Measurements from ENCODE around the gene ING4. TPM values are rescaled to one million over a fixed set of nuclear protein-coding genes. Genes with fewer than 3 reads are reported as not detected.
A peak's percentile ranks its signal among the peaks of the same experiment; 100 is the strongest.
"Not testable (repeated sequence)": the region's sequence is repeated elsewhere in the genome, so short reads cannot be mapped to it uniquely, and the experiment has no call there.

The ING4 gene
- total RNA-seq, result 10 to 100 TPM; 13.8 to 15.2 TPM

GRCh38 chr12:6662906-6663742 is at the start of gene ING4:
Gene ING4, minus strand, starts transcription at chr12:6663119. Its CDS starts 18 bp downstream, at chr12:6663101.
- ChIA-PET CTCF (interaction anchor here (0.6 to 1.8 kb wide), 2 partner anchors 26 to 117 kb away, joined by 3 to 7 read pairs; partner anchors contain the start of gene ZNF384), POLR2A (no interaction called here)
- Mint-ChIP-seq H3K27me3 (no peaks in the 10 kb centered on the region), H3K36me3 (peaks cover 12% of the 10 kb centered on the region), H3K27ac (peak within 1 kb of the TSS; percentile 83), H3K4me3 (peak within 1 kb of the TSS; percentile 91), H3K4me1 (ENCODE audit: low read depth) (peaks cover 22% of the 10 kb centered on the region), H3K9me3 (no peaks in the 10 kb centered on the region)
- DNase-seq, result peak; percentile 98
- intact Hi-C loops (cut with micrococcal nuclease), result loop anchor here (1.0 to 2.0 kb wide), 6 partner anchors 26 to 189 kb away; partner anchors contain the start of genes COPS7A, MRPL51, USP5 and ZNF384

GRCh38 chr12:6708960-6709394 is 46.1 kb upstream of the ING4 start:
- no peaks in the 10 kb centered on the region for H3K9me3 Mint-ChIP-seq
- H3K27ac Mint-ChIP-seq, result no peak overlapping the region
- H3K36me3 Mint-ChIP-seq, result no peaks in the 10 kb centered on the region
- ChIA-PET POLR2A (interaction anchor here (0.6 to 1.0 kb wide), 3 partner anchors 9 to 104 kb away, joined by 3 read pairs; partner anchors contain the start of gene COPS7A), CTCF (interaction anchor here (0.9 kb wide), 1 partner anchor 88 kb away, joined by 3 read pairs; no protein-coding TSS in a partner anchor)
- intact Hi-C loops (cut with micrococcal nuclease), result no loop called here
- peak; percentile 42 for DNase-seq
- peaks cover 9% of the 10 kb centered on the region for H3K27me3 Mint-ChIP-seq
- peak overlapping the region; percentile 3 for H3K4me3 Mint-ChIP-seq
- H3K4me1 Mint-ChIP-seq (ENCODE audit: low read depth), result peaks cover 6% of the 10 kb centered on the region

- H3K27ac Mint-ChIP-seq; H3K9me3 Mint-ChIP-seq; DNase-seq; intact Hi-C loops (cut with micrococcal nuclease); H3K4me3 Mint-ChIP-seq; H3K36me3 Mint-ChIP-seq; H3K4me1 Mint-ChIP-seq (ENCODE audit: low read depth): not testable (repeated sequence)
- CTCF ChIA-PET, result interaction anchor here (0.9 kb wide), 1 partner anchor 87 kb away, joined by 3 read pairs; no protein-coding TSS in a partner anchor
- POLR2A ChIA-PET, result interaction anchor here (0.6 kb wide), 1 partner anchor 105 kb away, joined by 3 read pairs; no protein-coding TSS in a partner anchor
- peaks cover 14% of the 10 kb centered on the region for H3K27me3 Mint-ChIP-seq
Observed at GRCh38 chr12:6708351-6708750, 45.4 kb upstream of the ING4 start.

- H3K27ac Mint-ChIP-seq, result no peak overlapping the region
- CTCF ChIA-PET, result interaction anchor here (0.7 kb wide), 1 partner anchor 188 kb away, joined by 3 read pairs; no protein-coding TSS in a partner anchor
- peak; percentile 22 for DNase-seq
- H3K4me1 Mint-ChIP-seq (ENCODE audit: low read depth), result peaks cover 13% of the 10 kb centered on the region
- intact Hi-C loops (cut with micrococcal nuclease), result no loop called here
- no peaks in the 10 kb centered on the region for H3K9me3 Mint-ChIP-seq
- H3K27me3 Mint-ChIP-seq, result peaks cover 47% of the 10 kb centered on the region
- H3K36me3 Mint-ChIP-seq, result no peaks in the 10 kb centered on the region
- POLR2A ChIA-PET, result no interaction called here
- no peak overlapping the region for H3K4me3 Mint-ChIP-seq
Observed at GRCh38 chr12:6703631-6704030, 40.7 kb upstream of the ING4 start.

DNA sequence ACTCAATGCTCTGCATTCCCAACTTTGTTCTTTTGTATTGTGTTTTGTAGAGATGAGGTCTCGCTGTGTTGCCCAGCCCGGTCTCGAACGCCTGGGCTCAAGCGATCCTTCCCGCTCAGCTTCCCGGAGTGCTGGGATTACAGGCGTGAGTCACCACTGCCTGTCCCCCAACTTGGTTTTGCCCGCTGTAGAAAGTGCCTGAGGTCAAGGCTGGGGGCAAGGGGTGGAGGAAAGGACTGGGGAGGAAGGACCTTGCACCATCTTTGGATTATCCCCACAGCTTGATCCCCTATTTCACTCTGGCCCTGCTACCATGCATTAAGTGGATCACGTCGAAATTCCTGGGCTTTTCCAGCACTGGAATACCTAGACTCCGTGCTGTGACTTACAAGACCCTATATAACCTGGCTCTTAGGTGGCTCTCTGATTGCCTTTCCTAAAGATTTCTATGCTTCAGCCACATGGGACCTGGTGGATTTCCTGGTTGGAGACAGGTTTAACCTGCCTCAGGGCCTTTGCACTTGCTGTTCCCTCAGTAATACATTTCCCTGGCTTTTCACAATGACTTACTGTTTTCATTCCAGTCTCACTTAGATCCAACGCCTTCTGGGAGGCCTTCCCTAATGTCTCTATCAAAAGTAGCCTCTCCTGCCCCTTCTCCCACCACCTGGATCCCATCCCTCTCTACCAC is 38.3 kb upstream of the ING4 start:
- Mint-ChIP-seq H3K36me3 (no peaks in the 10 kb centered on the region), H3K27me3 (peaks cover 50% of the 10 kb centered on the region), H3K9me3 (no peaks in the 10 kb centered on the region), H3K4me3 (peak overlapping the region; percentile 68), H3K27ac (no peak overlapping the region), H3K4me1 (ENCODE audit: low read depth) (peaks cover 13% of the 10 kb centered on the region)
- intact Hi-C loops (cut with micrococcal nuclease), result no loop called here
- no peak for DNase-seq
- ChIA-PET POLR2A (no interaction called here), CTCF (no interaction called here)

GRCh38 chr12:6700646-6701051 is 37.7 kb upstream of the ING4 start, which contains the start of gene PIANP:
Gene PIANP, minus strand, starts transcription at chr12:6700815. Its CDS starts 2,754 bp downstream, at chr12:6698061.
- intact Hi-C loops (cut with micrococcal nuclease), result no loop called here
- Mint-ChIP-seq H3K4me1 (ENCODE audit: low read depth) (peaks cover 13% of the 10 kb centered on the region), H3K9me3 (no peaks in the 10 kb centered on the region), H3K27me3 (peaks cover 50% of the 10 kb centered on the region), H3K36me3 (no peaks in the 10 kb centered on the region), H3K27ac (no peak within 1 kb of the TSS), H3K4me3 (peak within 1 kb of the TSS; percentile 68)
- DNase-seq, result peak; percentile 66
- ChIA-PET POLR2A (no interaction called here), CTCF (interaction anchor here (0.8 kb wide), 1 partner anchor 125 kb away, joined by 3 read pairs; no protein-coding TSS in a partner anchor)

- Mint-ChIP-seq H3K4me3 (peak overlapping the region; percentile 40), H3K4me1 (ENCODE audit: low read depth) (peaks cover 13% of the 10 kb centered on the region), H3K27ac (no peak overlapping the region), H3K36me3 (no peaks in the 10 kb centered on the region), H3K9me3 (no peaks in the 10 kb centered on the region), H3K27me3 (peaks cover 47% of the 10 kb centered on the region)
- ChIA-PET CTCF (interaction anchor here (0.8 to 1.4 kb wide), 5 partner anchors 11 to 126 kb away, joined by 3 to 4 read pairs (median 3); partner anchors contain the start of genes COPS7A and ZNF384), POLR2A (interaction anchor here (0.9 kb wide), 1 partner anchor 11 kb away, joined by 8 read pairs; the partner anchor contains the start of gene ZNF384)
- DNase-seq, result peak; percentile 30
- intact Hi-C loops (cut with micrococcal nuclease), result no loop called here
Observed at GRCh38 chr12:6699989-6700645, 37.2 kb upstream of the ING4 start.

GRCh38 chr12:6699259-6699988 is 36.5 kb upstream of the ING4 start:
- H3K9me3 Mint-ChIP-seq, result no peaks in the 10 kb centered on the region
- peaks cover 13% of the 10 kb centered on the region for H3K4me1 Mint-ChIP-seq (ENCODE audit: low read depth)
- ChIA-PET POLR2A (interaction anchor here (0.9 kb wide), 1 partner anchor 10 kb away, joined by 8 read pairs; the partner anchor contains the start of gene ZNF384), CTCF (interaction anchor here (0.8 to 1.4 kb wide), 7 partner anchors 10 to 127 kb away, joined by 3 to 4 read pairs (median 3); partner anchors contain the start of genes COPS7A and ZNF384)
- no peak for DNase-seq
- no peak overlapping the region for H3K27ac Mint-ChIP-seq
- H3K4me3 Mint-ChIP-seq, result peak overlapping the region; percentile 40
- intact Hi-C loops (cut with micrococcal nuclease), result no loop called here
- H3K36me3 Mint-ChIP-seq, result no peaks in the 10 kb centered on the region
- H3K27me3 Mint-ChIP-seq, result peaks cover 44% of the 10 kb centered on the region

GRCh38 chr12:6698352-6699046 is 35.6 kb upstream of the ING4 start:
- H3K4me1 Mint-ChIP-seq (ENCODE audit: low read depth), result peaks cover 13% of the 10 kb centered on the region
- H3K27me3 Mint-ChIP-seq, result peaks cover 37% of the 10 kb centered on the region
- H3K4me3 Mint-ChIP-seq, result no peak overlapping the region
- no peaks in the 10 kb centered on the region for H3K9me3 Mint-ChIP-seq
- no peak overlapping the region for H3K27ac Mint-ChIP-seq
- no peak for DNase-seq
- ChIA-PET POLR2A (interaction anchor here (0.6 kb wide), 1 partner anchor 443 kb away, joined by 4 read pairs; no protein-coding TSS in a partner anchor), CTCF (interaction anchor here (0.6 to 1.4 kb wide), 7 partner anchors 12 to 135 kb away, joined by 3 to 4 read pairs (median 3); no protein-coding TSS in a partner anchor)
- no peaks in the 10 kb centered on the region for H3K36me3 Mint-ChIP-seq
- intact Hi-C loops (cut with micrococcal nuclease), result no loop called here

DNA sequence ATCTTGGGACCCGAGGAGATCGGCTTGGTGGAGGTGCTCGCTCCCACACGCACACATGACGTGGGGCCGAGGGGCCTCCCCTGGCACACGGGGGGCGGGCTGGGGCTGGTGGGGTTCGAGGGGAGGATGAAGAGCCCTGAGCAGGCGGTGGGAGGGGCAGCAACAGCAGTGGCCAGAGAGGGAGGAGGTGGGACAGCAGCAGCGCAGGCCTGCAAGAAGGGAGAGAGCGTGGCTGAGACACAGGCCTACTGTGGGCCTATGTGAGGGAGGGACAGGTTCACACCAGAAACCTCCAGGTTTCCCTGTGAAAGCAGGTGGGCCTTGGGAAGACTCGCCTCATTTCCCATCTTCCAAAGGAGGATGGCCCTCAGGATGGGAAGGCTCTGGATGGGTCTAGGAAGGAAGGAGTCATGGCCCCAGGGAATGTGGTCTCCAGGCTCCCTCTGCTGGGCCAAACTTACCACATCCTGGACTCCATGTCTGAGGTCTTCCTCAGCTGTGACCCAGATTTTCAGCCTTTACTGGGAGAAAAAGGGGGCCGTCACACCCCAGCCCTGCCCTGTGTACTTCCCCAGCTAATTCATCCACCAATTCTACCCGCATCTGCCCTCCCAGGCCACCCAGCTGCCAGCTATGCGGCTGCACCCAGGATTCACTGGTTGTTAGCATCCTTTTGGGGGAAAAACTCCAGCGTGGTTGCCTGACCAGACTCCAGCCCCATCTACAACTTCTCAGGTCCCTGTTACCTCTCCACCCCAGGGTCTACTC is 34.8 kb upstream of the ING4 start:
- POLR2A ChIA-PET, result no interaction called here
- peaks cover 13% of the 10 kb centered on the region for H3K4me1 Mint-ChIP-seq (ENCODE audit: low read depth)
- CTCF ChIA-PET, result interaction anchor here (0.6 to 1.1 kb wide), 4 partner anchors 11 to 134 kb away, joined by 3 to 4 read pairs (median 3); no protein-coding TSS in a partner anchor
- no peaks in the 10 kb centered on the region for H3K9me3 Mint-ChIP-seq
- H3K27ac Mint-ChIP-seq, result no peak overlapping the region
- peak; percentile 37 for DNase-seq
- no peak overlapping the region for H3K4me3 Mint-ChIP-seq
- intact Hi-C loops (cut with micrococcal nuclease), result no loop called here
- no peaks in the 10 kb centered on the region for H3K36me3 Mint-ChIP-seq
- peaks cover 32% of the 10 kb centered on the region for H3K27me3 Mint-ChIP-seq

All from activated CD4-positive, alpha-beta memory T cell treated with anti-CD3 and anti-CD28 coated beads for 36 hours (primary cell).